SU-DHL-6 (cell line): ENCODE data around the gene IFNGR2.

Experiments used
- H2AFZ ChIP-seq: fragments of 200-600 bp; sonication (generic); 2 replicates; pipeline ENCODE4 v1.6.1; 2014; ENCODE audit warnings: low read depth, mild to moderate bottlenecking, moderate library complexity, mixed read lengths, antibody characterized with exemption, low read length; ENCODE audit not compliant: severe bottlenecking
- H3F3A ChIP-seq: fragments of 200-600 bp; shearing (Covaris generic); 2 replicates; pipeline ENCODE4 v1.6.0; 2016; ENCODE audit warnings: antibody characterized with exemption, mild to moderate bottlenecking; ENCODE audit not compliant: insufficient read depth
- H3K27ac ChIP-seq: fragments of 200-600 bp; sonication (generic); 2 replicates; pipeline ENCODE4 v1.5.1; 2016; ENCODE audit warnings: low read depth, mild to moderate bottlenecking, low read length, moderate library complexity, mixed read lengths
- H3K27me3 ChIP-seq: fragments of 200-600 bp; sonication (generic), shearing (Covaris generic); 2 replicates; pipeline ENCODE4 v1.6.0; 2014; ENCODE audit warnings: mild to moderate bottlenecking, low read length
- H3K36me3 ChIP-seq: fragments of 200-600 bp; sonication (generic); 2 replicates; pipeline ENCODE4 v1.6.1; 2014; ENCODE audit warnings: mild to moderate bottlenecking, low read length, mixed read lengths
- H3K4me2 ChIP-seq: fragments of 300-600, 200-600 bp; shearing (Covaris generic), sonication (generic); 2 replicates; pipeline ENCODE4 v1.6.0; 2014; ENCODE audit warnings: low read length, low read depth, mild to moderate bottlenecking; ENCODE audit not compliant: poor library complexity, severe bottlenecking
- H3K4me3 ChIP-seq: fragments of 200-600 bp; sonication (generic); 2 replicates; pipeline ENCODE4 v1.5.1; 2014; ENCODE audit warnings: antibody characterized with exemption, low read length, mild to moderate bottlenecking, mixed read lengths; ENCODE audit not compliant: insufficient read depth, poor library complexity, severe bottlenecking
- H3K79me2 ChIP-seq: fragments of 200-600 bp; sonication (generic); 2 replicates; pipeline ENCODE4 v1.6.1; 2014; ENCODE audit warnings: mild to moderate bottlenecking, low read length, moderate library complexity; ENCODE audit not compliant: insufficient read depth
- H3K9ac ChIP-seq: fragments of 200-600 bp; sonication (generic); 2 replicates; pipeline ENCODE4 v1.7.0; 2014; ENCODE audit warnings: mild to moderate bottlenecking, low read length
- H3K9me2 ChIP-seq: fragments of 200-600 bp; sonication (generic); replicated peaks from 2 replicates; pipeline ENCODE4 v1.6.1; 2014; ENCODE audit warnings: low read length; ENCODE audit not compliant: insufficient read depth
- H3K9me3 ChIP-seq: fragments of 200-600 bp; sonication (generic); 2 replicates; pipeline ENCODE4 v1.6.1; 2014; ENCODE audit warnings: low read length, mixed read lengths; ENCODE audit not compliant: insufficient read depth
- H4K20me1 ChIP-seq: fragments of 200-600 bp; sonication (generic); 2 replicates; pipeline ENCODE4 v1.6.1; 2014; ENCODE audit warnings: low read depth, mild to moderate bottlenecking, antibody characterized with exemption, low read length, moderate library complexity, mixed read lengths
- CTCF ChIP-seq: fragments of 200-600 bp; sonication (generic); IDR thresholded peaks from one replicate; pipeline ENCODE4 v1.5.1; 2017; ENCODE audit warnings: antibody characterized with exemption, mild to moderate bottlenecking, low read length, moderate library complexity; ENCODE audit not compliant: insufficient read depth, poor library complexity, severe bottlenecking
- EZH2phosphoT487 ChIP-seq: fragments of 200-600 bp; sonication (generic), shearing (Covaris generic); conservative IDR thresholded peaks from 2 replicates; pipeline ENCODE4 v1.6.1; 2018; ENCODE audit warnings: mild to moderate bottlenecking, antibody characterized with exemption, low read length, moderate library complexity, mixed read lengths

IFNGR2 gene

GRCh38 chr21:33433425-33434114 is 30.4 kb downstream of the IFNGR2 start:
- no peaks in the 10 kb centered on the region for H3K27me3 ChIP-seq
- H2AFZ ChIP-seq, result no peak overlapping the region
- H3K4me3 ChIP-seq, result no peak overlapping the region
- H4K20me1 ChIP-seq, result no peaks in the 10 kb centered on the region
- no peak overlapping the region for H3K4me2 ChIP-seq
- no peaks in the 10 kb centered on the region for H3K9me3 ChIP-seq
- TF ChIP-seq EZH2phosphoT487 (no peak), CTCF (no peak)
- peaks cover 37% of the 10 kb centered on the region for H3K36me3 ChIP-seq
- H3K27ac ChIP-seq, result no peak overlapping the region
- no peak overlapping the region for H3K9ac ChIP-seq
- H3K9me2 ChIP-seq, result no peaks in the 10 kb centered on the region
- peaks cover 18% of the 10 kb centered on the region; the same call in 1 of the 2 replicates for H3F3A ChIP-seq
- H3K79me2 ChIP-seq, result no peaks in the 10 kb centered on the region

- no peaks in the 10 kb centered on the region for H3K9me3 ChIP-seq
- no peak overlapping the region for H3K27ac ChIP-seq
- H4K20me1 ChIP-seq, result no peaks in the 10 kb centered on the region
- no peaks in the 10 kb centered on the region for H3K27me3 ChIP-seq
- H3K36me3 ChIP-seq, result peaks cover 27% of the 10 kb centered on the region
- TF ChIP-seq CTCF (no peak), EZH2phosphoT487 (no peak)
- H3K4me2 ChIP-seq, result no peak overlapping the region
- no peaks in the 10 kb centered on the region for H3K79me2 ChIP-seq
- no peaks in the 10 kb centered on the region for H3K9me2 ChIP-seq
- no peak overlapping the region for H2AFZ ChIP-seq
- H3K4me3 ChIP-seq, result no peak overlapping the region
- no peak overlapping the region for H3K9ac ChIP-seq
- peaks cover 21% of the 10 kb centered on the region; the same call in 1 of the 2 replicates for H3F3A ChIP-seq
Measured at GRCh38 chr21:33434770-33435360, 31.7 kb downstream of the IFNGR2 start.

- no peak overlapping the region for H3K9ac ChIP-seq
- H3K9me3 ChIP-seq, result no peaks in the 10 kb centered on the region
- peaks cover 19% of the 10 kb centered on the region for H3K36me3 ChIP-seq
- H3K79me2 ChIP-seq, result no peaks in the 10 kb centered on the region
- no peak overlapping the region for H3K4me2 ChIP-seq
- peaks cover 31% of the 10 kb centered on the region for H3F3A ChIP-seq
- 0 out of 2 replicates have a peak overlapping the region, but pooled peaks have one; percentile 9 for H3K27ac ChIP-seq
- H2AFZ ChIP-seq, result no peak overlapping the region
- H4K20me1 ChIP-seq, result no peaks in the 10 kb centered on the region
- H3K4me3 ChIP-seq, result no peak overlapping the region
- TF ChIP-seq CTCF (no peak), EZH2phosphoT487 (no peak)
- H3K27me3 ChIP-seq, result no peaks in the 10 kb centered on the region
- no peaks in the 10 kb centered on the region for H3K9me2 ChIP-seq
Measured at GRCh38 chr21:33437140-33437539, 33.9 kb downstream of the IFNGR2 start.
